Mesendoderm (in vitro differentiated cells): ENCODE results near the gene ST6GALNAC4.

ENCODE experiments used
- DNase-seq: peaks from one replicate; pipeline ENCODE4 v3.0.0; 2013
- H2AK5ac ChIP-seq: 2 replicates; pipeline ENCODE4 v1.6.1; 2013; ENCODE audit warnings: low read length, inconsistent platforms
- H2BK120ac ChIP-seq: 2 replicates; pipeline ENCODE4 v1.6.1; 2013; ENCODE audit warnings: low read depth, mild to moderate bottlenecking, low read length, moderate library complexity, mixed read lengths
- H2BK15ac ChIP-seq: replicated peaks from 2 replicates; pipeline ENCODE4 v1.6.1; 2013; ENCODE audit warnings: low read depth, mild to moderate bottlenecking, moderate library complexity
- H2BK5ac ChIP-seq: 2 replicates; pipeline ENCODE4 v1.6.1; 2013; ENCODE audit warnings: low read length, inconsistent platforms
- H3K18ac ChIP-seq: 2 replicates; pipeline ENCODE4 v1.6.1; 2013; ENCODE audit warnings: mild to moderate bottlenecking, low read length, mixed read lengths
- H3K23ac ChIP-seq: one replicate; pipeline ENCODE4 v1.6.1; 2013; ENCODE audit warnings: low read length
- H3K27ac ChIP-seq: 2 replicates; pipeline ENCODE4 v1.5.1; 2013; ENCODE audit warnings: low read depth, mild to moderate bottlenecking, inconsistent platforms, low read length, moderate library complexity
- H3K27me3 ChIP-seq: 2 replicates; pipeline ENCODE4 v1.6.1; 2013; ENCODE audit warnings: low read length, control low read depth, mild to moderate bottlenecking, inconsistent platforms; ENCODE audit not compliant: insufficient read depth, poor library complexity
- H3K36me3 ChIP-seq: 2 replicates; pipeline ENCODE4 v1.6.1; 2013; ENCODE audit warnings: low read length, inconsistent platforms; ENCODE audit not compliant: control insufficient read depth, insufficient read depth
- H3K4ac ChIP-seq: one replicate; pipeline ENCODE4 v1.6.1; 2013; ENCODE audit warnings: low read depth, mild to moderate bottlenecking, low read length, moderate library complexity
- H3K4me1 ChIP-seq: 2 replicates; pipeline ENCODE4 v1.6.1; 2013; ENCODE audit warnings: low read depth, low read length, inconsistent platforms; ENCODE audit not compliant: control insufficient read depth
- H3K4me2 ChIP-seq: 2 replicates; pipeline ENCODE4 v1.6.1; 2013; ENCODE audit warnings: low read length
- H3K4me3 ChIP-seq: 2 replicates; pipeline ENCODE4 v1.5.1; 2013; ENCODE audit warnings: mild to moderate bottlenecking, low read length
- H3K56ac ChIP-seq: one replicate; pipeline ENCODE4 v1.6.1; 2013; ENCODE audit warnings: low read length
- H3K79me1 ChIP-seq: 2 replicates; pipeline ENCODE4 v1.6.1; 2013; ENCODE audit warnings: low read length, inconsistent platforms
- H3K79me2 ChIP-seq: 2 replicates; pipeline ENCODE4 v1.6.1; 2013; ENCODE audit warnings: mild to moderate bottlenecking, low read length; ENCODE audit not compliant: control insufficient read depth, insufficient read depth
- H3K9ac ChIP-seq: 2 replicates; pipeline ENCODE4 v1.6.1; 2013; ENCODE audit warnings: low read length, inconsistent platforms
- H4K5ac ChIP-seq: one replicate; pipeline ENCODE4 v1.6.1; 2013; ENCODE audit warnings: low read length
- H4K8ac ChIP-seq: one replicate; pipeline ENCODE4 v1.6.1; 2013; ENCODE audit warnings: low read depth, mild to moderate bottlenecking, control low read depth, low read length, moderate library complexity
- WGBS: extraction: QIAGEN DNeasy Blood & Tissue Kit; methylation state at CpG from one replicate; pipeline ENCODE4 v1.1.7; 2013; ENCODE audit warnings: low lambda C conversion rate, missing lambda C conversion rate; ENCODE audit not compliant: insufficient coverage; ENCODE audit errors: extremely low coverage; 5-methylcytosine and 5-hydroxymethylcytosine counted together

The ST6GALNAC4 gene

GRCh38 chr9:127887792-127888191, 29.0 kb downstream of the ST6GALNAC4 start:
- H3K4me2 ChIP-seq = no peak overlapping the region
- H4K8ac ChIP-seq = no peak overlapping the region
- H2AK5ac ChIP-seq = no peak overlapping the region
- H2BK15ac ChIP-seq = no peak overlapping the region
- H3K23ac ChIP-seq = no peak overlapping the region
- no peak overlapping the region for H3K9ac ChIP-seq
- H3K36me3 ChIP-seq = peaks cover 2% of the 10 kb centered on the region
- H4K5ac ChIP-seq = no peak overlapping the region
- H3K4me3 ChIP-seq = no peak overlapping the region
- H3K79me2 ChIP-seq = no peaks in the 10 kb centered on the region
- H3K27ac ChIP-seq = no peak overlapping the region
- H3K79me1 ChIP-seq = no peaks in the 10 kb centered on the region
- H2BK120ac ChIP-seq = no peak overlapping the region
- no peaks in the 10 kb centered on the region for H3K27me3 ChIP-seq
- no peak overlapping the region for H3K56ac ChIP-seq
- H3K18ac ChIP-seq = no peak overlapping the region
- no peak for DNase-seq
- H2BK5ac ChIP-seq = no peak overlapping the region
- H3K4ac ChIP-seq = no peak overlapping the region
- no peaks in the 10 kb centered on the region for H3K4me1 ChIP-seq
- no CpG with 5 or more reads among the region's 2 CpGs for WGBS

GRCh38 chr9:127886401-127886972, 30.4 kb downstream of the ST6GALNAC4 start:
- no peak overlapping the region for H3K18ac ChIP-seq
- no peak overlapping the region for H2BK5ac ChIP-seq
- no peaks in the 10 kb centered on the region for H3K27me3 ChIP-seq
- peaks cover 2% of the 10 kb centered on the region for H3K36me3 ChIP-seq
- no peak for DNase-seq
- H3K79me2 ChIP-seq = no peaks in the 10 kb centered on the region
- no peaks in the 10 kb centered on the region for H3K79me1 ChIP-seq
- no peak overlapping the region for H4K8ac ChIP-seq
- H3K23ac ChIP-seq = no peak overlapping the region
- H2AK5ac ChIP-seq = no peak overlapping the region
- no peak overlapping the region for H3K4me3 ChIP-seq
- H3K56ac ChIP-seq = no peak overlapping the region
- WGBS = no CpG with 5 or more reads among the region's 18 CpGs
- no peak overlapping the region for H2BK15ac ChIP-seq
- H3K4me2 ChIP-seq = no peak overlapping the region
- H4K5ac ChIP-seq = no peak overlapping the region
- no peak overlapping the region for H2BK120ac ChIP-seq
- no peaks in the 10 kb centered on the region for H3K4me1 ChIP-seq
- no peak overlapping the region for H3K9ac ChIP-seq
- H3K4ac ChIP-seq = no peak overlapping the region
- H3K27ac ChIP-seq = no peak overlapping the region

- Histone ChIP-seq H3K27ac (no peak overlapping the region), H3K36me3 (peaks cover 2% of the 10 kb centered on the region), H3K56ac (peak overlapping the region; percentile 2), H2BK120ac (no peak overlapping the region), H3K79me1 (no peaks in the 10 kb centered on the region), H2BK5ac (no peak overlapping the region), H2AK5ac (no peak overlapping the region), H2BK15ac (no peak overlapping the region), H3K27me3 (no peaks in the 10 kb centered on the region), H3K18ac (no peak overlapping the region), H3K79me2 (no peaks in the 10 kb centered on the region), H3K4me2 (no peak overlapping the region), H3K9ac (no peak overlapping the region), H4K5ac (no peak overlapping the region), H4K8ac (no peak overlapping the region), H3K4me3 (no peak overlapping the region), H3K23ac (no peak overlapping the region), H3K4ac (no peak overlapping the region), H3K4me1 (no peaks in the 10 kb centered on the region)
- no peak for DNase-seq
- WGBS = no CpG with 5 or more reads among the region's 13 CpGs
Observed at GRCh38 chr9:127885508-127886281, 31.1 kb downstream of the ST6GALNAC4 start.

GRCh38 chr9:127884976-127885490, 31.8 kb downstream of the ST6GALNAC4 start:
- Histone ChIP-seq H3K79me2 (no peaks in the 10 kb centered on the region), H3K9ac (peak overlapping the region; percentile 33), H3K56ac (peak overlapping the region; percentile 9), H2BK15ac (no peak overlapping the region), H3K27me3 (no peaks in the 10 kb centered on the region), H3K4me3 (no peak overlapping the region), H3K79me1 (no peaks in the 10 kb centered on the region), H3K23ac (no peak overlapping the region), H3K4me1 (no peaks in the 10 kb centered on the region), H3K27ac (no peak overlapping the region), H2BK5ac (no peak overlapping the region), H3K18ac (no peak overlapping the region), H4K5ac (no peak overlapping the region), H3K36me3 (no peaks in the 10 kb centered on the region), H3K4me2 (no peak overlapping the region), H3K4ac (no peak overlapping the region), H4K8ac (no peak overlapping the region), H2BK120ac (no peak overlapping the region), H2AK5ac (no peak overlapping the region)
- no CpG with 5 or more reads among the region's 15 CpGs for WGBS
- DNase-seq = no peak

- no peak overlapping the region for H3K4me3 ChIP-seq
- no peak overlapping the region for H2BK120ac ChIP-seq
- H3K27ac ChIP-seq = no peak overlapping the region
- H4K5ac ChIP-seq = no peak overlapping the region
- H3K4me1 ChIP-seq = no peaks in the 10 kb centered on the region
- H4K8ac ChIP-seq = no peak overlapping the region
- no peak for DNase-seq
- no peak overlapping the region for H2AK5ac ChIP-seq
- H3K9ac ChIP-seq = no peak overlapping the region
- H3K4me2 ChIP-seq = no peak overlapping the region
- H2BK5ac ChIP-seq = no peak overlapping the region
- no peaks in the 10 kb centered on the region for H3K36me3 ChIP-seq
- no peaks in the 10 kb centered on the region for H3K79me2 ChIP-seq
- no CpG with 5 or more reads among the region's 11 CpGs for WGBS
- peak overlapping the region; percentile 25 for H3K56ac ChIP-seq
- no peaks in the 10 kb centered on the region for H3K27me3 ChIP-seq
- no peak overlapping the region for H3K4ac ChIP-seq
- no peak overlapping the region for H3K18ac ChIP-seq
- H3K79me1 ChIP-seq = no peaks in the 10 kb centered on the region
- no peak overlapping the region for H2BK15ac ChIP-seq
- no peak overlapping the region for H3K23ac ChIP-seq
Observed at GRCh38 chr9:127884427-127884911, 32.4 kb downstream of the ST6GALNAC4 start.
